Body of pancreas (tissue), 4 donors: ENCODE data around the gene STK32B. TPM values are rescaled to one million over a fixed set of nuclear protein-coding genes. Genes with fewer than 3 reads are reported as not detected.

ENCODE experiments used
- ATAC-seq: fragments of 150-250 bp; one replicate; pipeline ENCODE4 v1.9.1; 2016
- DNase-seq, 4 donors: peaks; one replicate each; pipeline ENCODE4 v3.0.0-alpha.2; 2019
- H3K27ac ChIP-seq, 4 donors: fragments of 200-600 bp; sonication (generic); 1 replicate in 3 of 4; 2 replicates in 1 of 4; pipeline versions ENCODE4 v1.5.1 to v1.6.1; 2016 to 2019; ENCODE audit warnings: mild to moderate bottlenecking in 1 of 4, mixed read lengths in 1 of 4, moderate library complexity in 1 of 4
- H3K27me3 ChIP-seq, 2 donors: fragments of 200-600 bp; sonication (generic); one replicate each; pipeline ENCODE4 v1.6.0; 2016; ENCODE audit warnings: mild to moderate bottlenecking in 1 of 2
- H3K36me3 ChIP-seq, 2 donors: fragments of 200-600 bp; sonication (generic); replicated peaks in 1 of 2; 2 replicates each; pipeline ENCODE4 v1.5.1; 2016; ENCODE audit warnings: low read depth in 2 of 2; ENCODE audit not compliant: insufficient read depth in 1 of 2
- H3K4me1 ChIP-seq: fragments of 200-600 bp; sonication (generic); one replicate; pipeline ENCODE4 v1.6.0; 2016
- H3K4me3 ChIP-seq, 2 donors: fragments of 200-600 bp; sonication (generic); 1 replicate in 1 of 2; 2 replicates in 1 of 2; pipeline ENCODE4 v1.5.1; 2016 to 2019
- H3K9me3 ChIP-seq, 3 donors: fragments of 200-600 bp; sonication (generic); 1 replicate in 2 of 3; 2 replicates in 1 of 3; pipeline ENCODE4 v1.5.1; 2016
- POLR2A ChIP-seq, 3 donors: fragments of 450-650 bp; IDR thresholded peaks; one replicate each; pipeline ENCODE4 v1.6.1; 2016; ENCODE audit warnings: antibody characterized with exemption in 3 of 3, mild to moderate bottlenecking in 2 of 3
- WGBS, 2 donors: methylation state at CpG; one replicate each; pipeline ENCODE4 v1.1.5; 2017; 5-methylcytosine and 5-hydroxymethylcytosine counted together
- intact Hi-C: fragments of 100-400 bp; cut with DNase I; formaldehyde crosslinking; loops from one replicate; pipeline ENCODE4 v1.15.1; 2023
- total RNA-seq, 2 donors: library from RNA; depleted of rRNA; stranded (reverse); fragments of >200 nt; gene quantifications; one replicate each; pipeline ENCODE4 v1.1.0, GENCODE V29; 2016
- TF ChIP-seq, protein P1 (sequence below), 7 experiments: fragments of 450-650 bp in 4 of 7; fragments of 200-600 bp in 3 of 7; sonication (generic) in 3 of 7; IDR thresholded peaks; one replicate each; pipeline ENCODE4 v1.5.1; 2016 to 2019; ENCODE audit warnings: antibody characterized with exemption in 7 of 7

Gene STK32B
- total RNA-seq, 2 donors from 2014 or later, result 1.3 to 4.9 TPM

GRCh38 chr4:5526080-5526846 is 475.0 kb downstream of the STK32B start:
- WGBS, 2 donors, result 50 to 51% methylated on average over 3 of the region's 3 CpGs
- no peaks in the 10 kb centered on the region for H3K9me3 ChIP-seq
- no peaks in the 10 kb centered on the region for H3K27me3 ChIP-seq
- no peak for DNase-seq
- no peak for ATAC-seq
- TF ChIP-seq, protein P1, sequence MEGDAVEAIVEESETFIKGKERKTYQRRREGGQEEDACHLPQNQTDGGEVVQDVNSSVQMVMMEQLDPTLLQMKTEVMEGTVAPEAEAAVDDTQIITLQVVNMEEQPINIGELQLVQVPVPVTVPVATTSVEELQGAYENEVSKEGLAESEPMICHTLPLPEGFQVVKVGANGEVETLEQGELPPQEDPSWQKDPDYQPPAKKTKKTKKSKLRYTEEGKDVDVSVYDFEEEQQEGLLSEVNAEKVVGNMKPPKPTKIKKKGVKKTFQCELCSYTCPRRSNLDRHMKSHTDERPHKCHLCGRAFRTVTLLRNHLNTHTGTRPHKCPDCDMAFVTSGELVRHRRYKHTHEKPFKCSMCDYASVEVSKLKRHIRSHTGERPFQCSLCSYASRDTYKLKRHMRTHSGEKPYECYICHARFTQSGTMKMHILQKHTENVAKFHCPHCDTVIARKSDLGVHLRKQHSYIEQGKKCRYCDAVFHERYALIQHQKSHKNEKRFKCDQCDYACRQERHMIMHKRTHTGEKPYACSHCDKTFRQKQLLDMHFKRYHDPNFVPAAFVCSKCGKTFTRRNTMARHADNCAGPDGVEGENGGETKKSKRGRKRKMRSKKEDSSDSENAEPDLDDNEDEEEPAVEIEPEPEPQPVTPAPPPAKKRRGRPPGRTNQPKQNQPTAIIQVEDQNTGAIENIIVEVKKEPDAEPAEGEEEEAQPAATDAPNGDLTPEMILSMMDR (IDR thresholded peaks at IDR 0.05), result no peak
- no peak for TF ChIP-seq POLR2A (IDR thresholded peaks at IDR 0.05)
- H3K36me3 ChIP-seq, result no peaks in the 10 kb centered on the region
- no peak overlapping the region for H3K4me3 ChIP-seq
- H3K27ac ChIP-seq, result no peak overlapping the region
- peaks cover 11% of the 10 kb centered on the region for H3K4me1 ChIP-seq
- intact Hi-C loops, result no loop called here

DNA sequence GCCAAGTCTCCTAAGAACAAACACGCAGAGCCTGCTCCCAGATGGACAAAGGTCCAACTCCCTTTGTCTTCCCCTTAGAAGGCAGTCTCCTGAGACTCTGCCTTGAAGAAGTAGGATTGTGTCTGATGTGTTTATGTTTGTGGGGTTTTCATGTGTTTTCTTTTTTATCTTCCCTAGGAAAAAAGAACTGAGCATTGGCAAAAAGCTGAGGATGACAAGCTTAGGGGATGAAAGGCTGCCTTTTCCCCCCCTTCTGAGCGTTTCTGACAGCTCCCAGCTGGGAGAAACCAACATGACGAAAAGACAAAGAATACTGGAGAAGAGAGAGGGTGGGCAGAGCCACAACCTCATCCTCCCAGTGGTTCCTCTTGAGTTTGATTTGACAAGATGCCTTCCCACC is 475.9 kb downstream of the STK32B start:
- Histone ChIP-seq H3K36me3 (no peaks in the 10 kb centered on the region), H3K27me3 (no peaks in the 10 kb centered on the region), H3K27ac (no peak overlapping the region), H3K9me3 (no peaks in the 10 kb centered on the region), H3K4me1 (peaks cover 11% of the 10 kb centered on the region), H3K4me3 (no peak overlapping the region)
- intact Hi-C loops, result no loop called here
- no peak for TF ChIP-seq POLR2A (IDR thresholded peaks at IDR 0.05)
- TF ChIP-seq, protein P1 (IDR thresholded peaks at IDR 0.05), result no peak
- WGBS, 2 donors, result 38 to 53% methylated on average over 3 of the region's 3 CpGs
- DNase-seq (no peak), ATAC-seq (no peak)

GRCh38 chr4:5528031-5528436 is 476.8 kb downstream of the STK32B start:
- Histone ChIP-seq H3K27me3 (no peaks in the 10 kb centered on the region), H3K9me3 (no peaks in the 10 kb centered on the region), H3K36me3 (no peaks in the 10 kb centered on the region), H3K4me1 (peaks cover 11% of the 10 kb centered on the region), H3K4me3 (no peak overlapping the region), H3K27ac (no peak overlapping the region)
- WGBS, 2 donors, result 85 to 90% methylated on average over 4 of the region's 4 CpGs
- no peak for ATAC-seq
- TF ChIP-seq, protein P1 (IDR thresholded peaks at IDR 0.05), result no peak
- TF ChIP-seq POLR2A (IDR thresholded peaks at IDR 0.05), result no peak
- DNase-seq, result no peak
- intact Hi-C loops, result no loop called here

DNA sequence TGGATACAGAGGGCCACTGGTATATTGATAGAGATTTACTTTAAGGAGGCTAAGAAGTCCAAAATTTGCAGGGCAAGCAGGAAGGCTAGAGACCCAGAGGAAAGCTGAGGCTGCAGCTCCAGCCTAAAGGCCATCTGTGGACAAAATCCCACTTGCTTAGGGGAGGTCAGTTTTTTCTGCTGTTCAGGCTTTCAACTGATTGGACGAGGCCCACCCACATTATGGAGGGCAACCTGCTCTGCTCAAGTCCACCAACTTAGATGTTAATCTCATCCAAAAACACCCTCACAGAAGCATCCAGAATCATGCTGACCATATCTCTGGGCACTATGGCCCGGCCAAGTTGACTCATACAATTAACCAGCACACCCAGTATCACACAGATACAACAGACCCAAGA is 480.8 kb downstream of the STK32B start:
- Histone ChIP-seq H3K27me3 (no peaks in the 10 kb centered on the region), H3K9me3 (no peaks in the 10 kb centered on the region), H3K4me1 (no peaks in the 10 kb centered on the region), H3K36me3 (no peaks in the 10 kb centered on the region), H3K4me3 (no peak overlapping the region), H3K27ac (no peak overlapping the region)
- ATAC-seq (no peak), DNase-seq (no peak)
- intact Hi-C loops, result no loop called here
- 83 to 96% methylated on average over 1 to 2 of the region's 2 CpGs for WGBS, 2 donors
- TF ChIP-seq, protein P1 (IDR thresholded peaks at IDR 0.05), result no peak
- TF ChIP-seq POLR2A (IDR thresholded peaks at IDR 0.05), result no peak

DNA sequence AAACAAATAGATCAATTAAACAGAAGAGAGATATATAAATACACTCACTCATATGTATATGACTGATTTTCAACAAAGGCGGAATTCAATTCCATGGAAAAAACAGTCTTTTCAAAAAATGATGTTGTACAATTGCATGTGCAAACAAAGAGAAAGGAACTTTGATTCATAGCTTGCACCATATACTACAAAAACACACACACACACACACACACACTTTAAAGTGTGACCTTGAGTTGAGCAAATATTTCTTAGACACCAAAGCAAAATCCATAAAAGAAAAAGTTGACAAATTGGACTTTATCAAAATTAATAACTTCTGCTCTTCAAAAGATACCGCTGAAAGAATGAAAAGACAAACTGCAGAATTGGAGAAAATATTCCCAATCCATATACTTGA is 488.3 kb downstream of the STK32B start:
- H3K4me1 ChIP-seq, result no peaks in the 10 kb centered on the region
- ATAC-seq, result no peak

More for the DNA sequence above, 488.3 kb downstream of the STK32B start:
- Histone ChIP-seq H3K36me3 (no peaks in the 10 kb centered on the region), H3K9me3 (no peaks in the 10 kb centered on the region), H3K27ac (no peak overlapping the region), H3K4me3 (no peak overlapping the region), H3K27me3 (no peaks in the 10 kb centered on the region)
- WGBS, 2 donors, result 42 to 46% methylated on average over 2 of the region's 2 CpGs
- intact Hi-C loops, result no loop called here
- TF ChIP-seq, protein P1 (IDR thresholded peaks at IDR 0.05), result no peak
- no peak for TF ChIP-seq POLR2A (IDR thresholded peaks at IDR 0.05)
- no peak for DNase-seq
